Choroid plexus epithelial cell (primary cell): ENCODE results near the gene RASGRP1.

ENCODE experiments used
- DNase-seq: peaks from one replicate; pipeline ENCODE4 v3.0.0-alpha.2; 2010; ENCODE audit warnings: low read depth
- H3K4me3 ChIP-seq: 2 replicates; pipeline ENCODE4 v1.5.1; 2011; ENCODE audit warnings: low read depth, mild to moderate bottlenecking, control low read depth, low read length, moderate library complexity
- TF ChIP-seq, protein P1 (sequence below): conservative IDR thresholded peaks from 2 replicates; pipeline ENCODE4 v1.5.1; 2011; ENCODE audit warnings: low read depth, mild to moderate bottlenecking, control low read depth, inconsistent platforms, low read length, moderate library complexity

RASGRP1 gene

DNA sequence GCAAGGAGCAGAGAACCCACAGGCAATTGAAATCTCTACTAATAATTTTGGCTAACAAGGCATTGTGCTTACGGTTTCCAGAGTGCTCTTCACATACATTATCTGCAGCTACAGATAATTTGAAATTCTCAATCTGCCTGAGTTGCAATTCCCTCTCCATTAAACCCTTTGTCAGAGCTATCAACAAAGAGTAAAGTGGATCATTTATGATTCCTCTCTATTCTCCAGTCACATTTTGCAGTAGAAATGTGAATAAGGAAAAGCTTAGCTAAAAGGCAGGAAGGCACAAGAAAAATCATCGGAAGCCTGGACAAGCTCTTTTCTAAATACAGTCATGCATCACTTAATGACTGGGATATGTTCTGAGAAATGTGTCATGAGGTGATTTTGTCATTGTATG is 61.1 kb downstream of the RASGRP1 start:
- no peak for DNase-seq
- H3K4me3 ChIP-seq: no peak overlapping the region
- TF ChIP-seq, protein P1, sequence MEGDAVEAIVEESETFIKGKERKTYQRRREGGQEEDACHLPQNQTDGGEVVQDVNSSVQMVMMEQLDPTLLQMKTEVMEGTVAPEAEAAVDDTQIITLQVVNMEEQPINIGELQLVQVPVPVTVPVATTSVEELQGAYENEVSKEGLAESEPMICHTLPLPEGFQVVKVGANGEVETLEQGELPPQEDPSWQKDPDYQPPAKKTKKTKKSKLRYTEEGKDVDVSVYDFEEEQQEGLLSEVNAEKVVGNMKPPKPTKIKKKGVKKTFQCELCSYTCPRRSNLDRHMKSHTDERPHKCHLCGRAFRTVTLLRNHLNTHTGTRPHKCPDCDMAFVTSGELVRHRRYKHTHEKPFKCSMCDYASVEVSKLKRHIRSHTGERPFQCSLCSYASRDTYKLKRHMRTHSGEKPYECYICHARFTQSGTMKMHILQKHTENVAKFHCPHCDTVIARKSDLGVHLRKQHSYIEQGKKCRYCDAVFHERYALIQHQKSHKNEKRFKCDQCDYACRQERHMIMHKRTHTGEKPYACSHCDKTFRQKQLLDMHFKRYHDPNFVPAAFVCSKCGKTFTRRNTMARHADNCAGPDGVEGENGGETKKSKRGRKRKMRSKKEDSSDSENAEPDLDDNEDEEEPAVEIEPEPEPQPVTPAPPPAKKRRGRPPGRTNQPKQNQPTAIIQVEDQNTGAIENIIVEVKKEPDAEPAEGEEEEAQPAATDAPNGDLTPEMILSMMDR: no peak

DNA sequence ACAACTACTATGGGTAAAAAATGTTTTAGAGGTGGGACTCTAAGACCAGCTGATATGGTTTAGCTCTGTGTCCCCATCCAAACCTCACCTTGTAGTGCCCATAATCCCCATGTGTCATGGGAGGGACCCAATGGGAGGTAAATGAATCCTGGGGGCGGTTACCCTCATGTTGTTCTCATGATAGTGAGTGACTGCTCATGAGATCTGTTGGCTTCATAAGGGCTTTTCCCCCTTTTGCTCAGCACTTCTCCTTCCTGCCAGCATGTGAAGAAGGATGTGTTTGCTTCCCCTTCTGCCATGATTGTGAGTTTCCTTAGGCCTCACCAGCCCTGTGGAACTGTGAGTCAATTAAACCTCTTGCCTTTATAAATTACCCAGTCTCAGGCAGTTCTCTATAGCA is 65.0 kb downstream of the RASGRP1 start:
- TF ChIP-seq, protein P1: no peak
- no peak for DNase-seq
- H3K4me3 ChIP-seq: no peak overlapping the region

DNA sequence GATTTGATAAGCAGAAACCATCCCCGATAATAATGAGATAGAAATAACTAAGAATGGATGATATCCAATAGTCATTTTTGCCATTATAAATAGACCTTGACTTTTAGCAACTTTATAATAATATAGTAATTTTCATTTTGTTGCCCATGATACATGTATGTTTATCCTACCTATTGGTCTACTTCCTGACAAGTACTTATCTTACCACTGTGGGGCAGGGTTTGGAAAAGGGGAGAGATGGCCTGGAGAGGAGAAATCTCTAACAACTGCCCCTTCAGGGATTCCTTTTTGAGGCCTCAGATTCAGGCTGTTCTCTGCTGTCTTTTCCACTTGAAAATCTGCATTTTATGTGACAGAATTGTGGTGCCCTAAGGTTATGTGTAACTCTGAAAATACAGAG is 68.5 kb downstream of the RASGRP1 start:
- TF ChIP-seq, protein P1: peak; percentile 6
- no peak for DNase-seq
- H3K4me3 ChIP-seq: no peak overlapping the region

DNA sequence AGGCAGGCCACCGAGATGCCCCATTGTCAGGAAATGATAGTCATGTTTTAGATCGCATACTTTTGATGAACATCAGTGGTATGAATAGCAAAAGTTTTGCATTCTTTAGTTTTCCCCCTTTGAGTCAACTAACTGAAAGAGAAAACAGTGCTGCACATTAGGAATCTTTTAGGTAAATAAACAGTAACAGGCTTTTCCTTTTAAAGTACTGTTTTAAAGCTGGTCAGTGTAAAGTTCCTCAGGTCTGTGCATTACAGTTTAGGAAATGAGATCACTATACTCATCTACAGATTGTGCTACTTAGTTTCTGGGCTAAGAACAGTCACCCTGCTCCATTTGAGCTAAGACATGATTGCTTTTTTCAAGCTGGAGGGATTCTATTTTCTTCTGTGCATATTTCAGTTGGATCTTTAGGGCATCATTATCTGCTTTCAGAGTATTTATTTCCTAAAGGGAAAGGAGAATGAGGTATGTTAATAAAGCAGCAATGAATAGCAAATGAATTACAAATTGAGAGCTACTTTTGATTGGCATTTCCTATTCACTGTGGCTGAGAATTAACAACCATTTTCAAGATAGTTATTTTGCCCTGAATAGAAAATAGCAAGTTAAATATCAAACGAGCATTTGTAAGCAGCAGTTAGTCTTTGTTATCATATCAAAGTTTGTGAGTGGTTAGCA is 74.2 kb downstream of the RASGRP1 start:
- DNase-seq: peak; percentile 59

DNA sequence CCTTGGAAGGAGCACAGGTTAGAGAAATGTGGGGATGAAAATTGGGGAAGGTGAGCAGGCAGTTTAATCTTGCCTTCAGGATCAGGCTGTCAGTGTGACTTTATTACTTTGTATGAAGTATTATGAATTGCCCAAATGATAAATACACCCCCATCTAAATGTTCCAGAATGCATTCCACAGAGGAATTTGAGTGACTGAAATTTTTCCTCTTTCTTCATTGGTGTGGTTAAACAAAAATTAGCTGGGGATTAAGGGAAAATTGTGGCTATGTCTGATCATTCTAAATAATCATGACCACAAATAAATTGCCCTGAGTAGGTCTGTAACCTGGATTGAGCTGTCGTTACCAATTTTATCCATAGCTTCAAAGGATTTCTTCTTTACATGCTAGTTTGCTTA is 77.2 kb downstream of the RASGRP1 start:
- TF ChIP-seq, protein P1: no peak
- DNase-seq: no peak
- H3K4me3 ChIP-seq: no peak overlapping the region

More for the DNA sequence above, 74.2 kb downstream of the RASGRP1 start:
- no peak overlapping the region for H3K4me3 ChIP-seq
- TF ChIP-seq, protein P1: no peak

DNA sequence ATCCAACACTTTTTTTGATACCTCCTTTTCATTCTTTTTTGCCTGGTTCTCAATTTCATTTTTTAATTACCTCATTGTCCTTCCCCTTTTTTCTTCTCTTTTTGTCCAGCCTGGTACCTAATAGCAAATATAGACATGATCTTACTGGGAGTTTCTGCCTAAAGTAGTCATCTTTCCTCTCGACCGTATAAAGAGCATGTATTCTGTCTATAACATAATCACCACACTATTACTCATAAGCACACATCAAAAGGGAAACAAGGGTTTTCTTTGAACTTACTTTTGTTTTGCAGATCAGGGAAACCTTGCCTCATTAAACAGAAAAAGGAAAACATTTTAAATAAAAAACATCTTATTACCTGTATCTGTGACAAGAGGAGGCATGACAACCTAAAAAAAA is 77.7 kb downstream of the RASGRP1 start:
- TF ChIP-seq, protein P1: no peak
- no peak for DNase-seq
- H3K4me3 ChIP-seq: no peak overlapping the region

DNA sequence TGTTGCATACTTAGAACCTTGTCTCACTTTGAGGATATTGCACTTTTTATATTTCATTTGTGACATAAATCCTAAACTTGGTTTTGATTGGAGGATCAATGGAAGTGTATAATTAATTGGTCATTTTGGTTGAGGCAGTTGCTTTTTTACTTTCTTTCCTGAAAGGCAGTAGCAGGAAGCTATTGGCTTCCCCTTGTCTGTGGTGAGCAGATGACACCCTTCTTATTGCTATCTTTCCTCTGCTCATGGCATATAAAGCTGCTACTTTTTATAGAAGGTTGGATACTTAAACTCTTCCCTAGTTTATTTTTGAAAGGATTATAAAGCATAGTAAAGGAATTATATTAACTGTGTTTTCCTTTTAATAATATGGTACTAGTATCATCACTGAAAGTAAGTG is 82.0 kb downstream of the RASGRP1 start:
- H3K4me3 ChIP-seq: no peak overlapping the region
- DNase-seq: no peak
- TF ChIP-seq, protein P1: no peak
